KBM-7 (cell line): Measurements from ENCODE around the gene SPDYE4.

ENCODE experiments used
- DNase-seq: peaks from one replicate; pipeline ENCODE4 v3.0.0-alpha.2; 2015
- in situ Hi-C: fragments of 300-500 bp; cut with MboI; formaldehyde crosslinking; loops from 2 replicates; pipeline ENCODE4 v1.14.3; 2020; ENCODE audit warnings: low sequenced_read_pairs, low pct_unique_long_range_greater_than_20kb, mixed read lengths

SPDYE4 gene

DNA sequence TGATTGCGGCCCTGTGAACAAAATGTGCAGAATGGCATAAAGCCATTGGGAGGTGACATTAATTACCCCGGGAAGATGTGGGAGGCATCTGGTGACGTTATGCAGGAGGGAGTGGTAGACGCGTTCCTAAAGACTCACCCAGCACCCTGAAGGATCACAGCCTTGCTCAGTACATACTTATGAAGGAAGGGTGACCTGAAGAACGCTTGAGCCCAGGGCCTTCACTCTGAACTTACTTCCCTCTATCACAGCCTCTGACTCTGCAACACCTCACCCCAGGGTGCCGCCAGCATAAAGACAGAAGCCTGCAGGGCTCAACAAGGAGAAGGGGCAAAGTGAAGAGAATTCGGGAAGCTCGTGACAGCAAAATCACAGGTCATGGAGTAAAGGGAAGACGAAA lies 31.4 kb upstream of the SPDYE4 start:
- in situ Hi-C loops: no loop called here
- no peak for DNase-seq

DNA sequence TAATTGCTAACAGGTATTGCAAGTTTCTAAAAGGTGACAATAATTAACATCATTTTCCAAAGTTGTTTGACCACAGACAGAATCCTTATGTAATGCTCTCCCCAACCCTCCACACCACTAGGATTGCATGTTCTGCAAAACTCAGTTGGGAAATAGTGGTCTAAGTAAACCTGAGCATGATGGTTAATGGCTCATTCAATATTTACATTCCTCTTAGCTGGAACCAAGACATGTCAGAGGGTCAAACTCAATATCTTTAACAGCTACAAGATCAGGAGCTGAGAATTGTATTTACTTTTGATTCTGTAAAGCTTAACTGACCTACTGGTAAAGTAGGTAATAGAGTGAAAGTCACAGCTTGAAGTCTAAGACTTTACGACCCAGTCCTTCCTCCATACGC lies 30.7 kb upstream of the SPDYE4 start:
- no peak for DNase-seq
- in situ Hi-C loops: no loop called here

DNA sequence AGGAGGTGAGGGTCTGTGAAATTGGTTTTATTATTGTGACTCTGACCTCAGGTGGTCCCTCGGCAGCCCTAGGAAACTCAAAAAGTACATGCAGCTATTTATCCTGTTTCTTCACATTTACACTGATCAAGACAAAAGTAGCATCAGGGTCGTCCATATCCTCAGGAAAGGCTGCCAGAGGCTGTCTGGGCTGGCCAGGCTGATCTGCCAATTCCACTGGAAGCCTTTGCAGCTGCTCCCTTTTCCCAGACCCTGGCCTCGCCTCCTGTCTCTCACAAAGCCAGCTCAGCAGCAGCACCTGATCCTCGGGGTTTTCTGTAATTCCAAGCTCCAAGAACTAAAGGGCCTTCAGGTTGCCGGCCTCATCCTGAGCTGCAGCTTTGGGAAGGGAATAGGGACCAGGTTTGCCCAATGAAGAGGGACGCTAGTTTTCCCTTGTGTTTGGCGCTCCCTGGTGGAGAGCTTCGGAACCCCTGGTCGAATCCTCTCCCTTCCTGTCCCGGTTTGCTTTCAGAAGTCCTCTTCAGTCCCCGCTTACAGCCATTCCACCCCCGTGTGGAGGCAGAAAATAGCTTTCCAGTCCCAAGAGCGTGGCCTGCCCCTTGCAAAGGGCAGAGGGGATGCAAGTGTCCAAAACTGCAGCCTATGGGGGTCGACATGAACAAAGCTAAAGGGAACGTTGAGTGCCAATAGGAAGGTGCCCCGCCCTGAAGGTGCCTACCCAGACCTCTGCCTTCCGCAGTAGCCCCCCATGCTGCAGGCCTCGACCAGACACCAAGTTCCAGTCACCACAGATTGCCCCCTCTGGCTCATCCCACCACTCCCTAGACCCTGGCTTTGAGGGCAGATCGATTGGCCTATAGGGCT lies 27.4 kb upstream of the SPDYE4 start:
- in situ Hi-C loops: no loop called here
- peak; percentile 84 for DNase-seq

DNA sequence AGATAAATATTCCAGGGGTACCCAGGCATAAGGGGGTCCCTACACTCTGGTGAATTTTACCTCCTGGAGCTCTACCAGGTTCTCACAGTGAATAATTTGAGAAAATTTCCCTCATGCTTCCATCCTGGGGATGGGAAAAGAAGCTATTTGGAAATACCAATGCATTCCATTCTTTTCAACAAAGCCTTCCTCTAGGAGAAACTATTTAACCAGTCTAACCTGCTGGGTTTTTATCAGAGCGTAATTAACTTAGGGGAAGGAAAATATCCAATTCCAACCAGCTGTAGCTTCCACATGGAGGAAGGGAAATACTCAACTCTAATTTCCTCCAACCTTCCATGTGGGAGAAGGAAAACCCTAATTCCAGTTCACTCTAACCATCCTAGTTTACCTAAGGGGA lies 23.8 kb upstream of the SPDYE4 start:
- in situ Hi-C loops: no loop called here
- DNase-seq: no peak

DNA sequence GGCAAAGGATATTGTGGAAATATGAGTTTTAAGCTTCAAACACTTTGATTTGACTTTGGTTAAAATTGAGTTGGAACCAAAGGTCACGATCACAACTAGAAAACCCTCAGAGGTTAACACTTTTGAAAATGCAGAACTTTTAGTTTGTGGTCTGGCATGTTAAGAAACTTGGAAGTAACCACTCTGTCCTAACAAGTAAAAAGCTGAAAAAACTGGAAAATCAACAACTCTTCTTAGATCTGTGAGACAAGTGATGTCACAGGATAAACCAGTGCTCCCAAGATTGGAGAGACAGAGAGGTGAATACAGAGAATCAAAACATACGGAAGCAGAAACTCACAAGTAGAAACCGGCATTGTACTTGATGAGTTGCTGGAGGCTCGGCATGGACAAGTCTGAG lies 23.4 kb upstream of the SPDYE4 start:
- in situ Hi-C loops: no loop called here
- no peak for DNase-seq

DNA sequence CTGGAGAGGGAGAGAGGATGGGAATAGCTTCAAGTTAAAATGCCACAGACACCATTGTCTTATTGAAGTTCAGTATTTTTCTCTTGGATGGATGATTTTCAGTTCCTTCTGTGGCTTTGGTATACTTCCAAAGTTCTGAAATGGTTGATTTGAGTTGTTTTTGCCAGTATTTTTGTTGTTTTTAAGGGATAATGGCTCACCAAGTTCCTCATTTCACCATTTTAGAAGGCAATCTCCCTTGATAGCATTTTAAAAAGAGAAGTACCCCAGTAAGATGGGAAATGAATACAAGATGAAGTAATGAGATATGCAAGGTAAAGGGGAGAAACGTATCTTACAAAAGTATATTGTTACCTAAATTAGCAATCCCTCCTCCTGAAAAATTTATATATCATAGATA lies 18.5 kb upstream of the SPDYE4 start:
- DNase-seq: peak; percentile 76
- in situ Hi-C loops: no loop called here

DNA sequence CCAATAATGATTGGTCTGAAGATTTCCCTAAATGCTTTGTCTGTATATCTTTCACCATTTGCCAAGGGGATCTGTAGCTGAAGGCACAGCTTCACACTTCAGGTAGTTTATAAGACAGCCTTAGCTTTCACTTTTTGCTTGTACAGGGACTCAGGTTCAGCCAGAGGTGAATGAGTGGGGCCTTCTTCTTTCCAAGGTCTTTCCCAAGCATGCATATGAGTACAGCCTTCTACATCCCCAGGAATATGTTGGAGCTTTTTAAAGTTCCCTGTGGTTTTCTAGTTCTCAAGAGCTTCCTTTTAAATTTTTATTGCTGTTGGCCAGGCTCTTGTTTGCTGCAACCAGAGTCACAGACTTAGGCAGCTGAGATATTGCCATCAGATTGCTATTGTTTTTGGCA lies 17.9 kb upstream of the SPDYE4 start:
- peak; percentile 29 for DNase-seq
- in situ Hi-C loops: no loop called here

DNA sequence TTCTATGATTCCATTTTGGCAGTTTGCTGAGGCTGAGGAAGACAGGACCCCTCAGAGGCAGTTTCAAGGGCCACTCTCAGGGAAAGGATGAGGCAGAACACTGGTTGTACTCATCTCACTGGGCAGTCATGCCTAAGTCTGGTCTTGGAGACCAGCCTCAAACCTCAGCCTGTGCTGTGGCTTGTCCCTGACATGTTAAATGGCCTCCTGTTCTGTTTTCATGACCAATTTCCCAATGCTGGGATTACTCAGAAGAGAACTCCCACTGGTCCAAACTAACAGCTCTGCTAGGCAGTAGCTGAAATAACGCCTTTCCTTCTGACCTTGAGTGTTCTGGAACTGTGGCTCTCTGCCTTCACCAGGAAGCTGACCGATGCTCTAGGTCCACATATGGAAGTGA lies 8.4 kb upstream of the SPDYE4 start:
- in situ Hi-C loops: loop anchor here (25.0 kb wide), 1 partner anchor 679 kb away; the partner anchor contains the start of gene ALOX12B
- DNase-seq: no peak

DNA sequence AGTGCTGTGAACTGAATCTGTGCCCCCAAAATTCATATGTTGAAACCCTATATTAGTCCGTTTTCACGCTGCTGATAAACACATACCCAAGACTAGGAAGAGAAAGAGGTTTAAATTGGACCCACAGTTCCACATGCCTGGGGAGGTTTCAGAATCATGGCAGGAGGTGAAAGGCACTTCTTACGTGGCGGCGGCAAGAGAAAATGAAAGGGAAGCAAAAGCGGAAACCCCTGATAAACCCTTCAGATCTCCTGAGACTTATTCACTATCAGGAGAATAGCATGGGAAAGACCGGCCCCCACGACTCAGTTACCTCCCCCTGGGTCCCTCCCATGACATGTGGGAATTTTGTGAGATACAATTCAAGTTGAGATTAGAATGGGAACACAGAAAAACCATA lies 3.7 kb upstream of the SPDYE4 start:
- DNase-seq: no peak
- in situ Hi-C loops: loop anchor here (25.0 kb wide), 1 partner anchor 675 kb away; the partner anchor contains the start of gene ALOX12B

DNA sequence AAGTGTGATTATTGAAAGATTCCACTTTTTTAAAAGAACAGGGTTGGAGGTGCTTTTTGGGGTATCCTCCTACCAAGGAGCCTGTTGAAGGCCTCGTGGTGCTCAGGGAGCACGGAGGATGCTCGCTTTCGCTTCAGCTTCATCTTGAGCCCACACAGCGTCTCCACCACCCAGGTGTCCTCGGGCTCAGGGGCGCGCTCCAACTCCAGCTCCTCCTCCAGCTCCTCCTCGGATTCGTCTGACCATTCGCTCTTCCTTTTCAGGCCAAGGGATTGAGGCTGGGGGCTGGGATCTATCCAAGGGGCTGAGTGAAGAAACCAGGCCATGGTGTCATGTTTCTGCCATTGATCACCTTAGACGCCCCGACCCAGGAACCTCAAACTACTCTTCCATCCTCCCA lies 1.2 kb downstream of the SPDYE4 start:
- in situ Hi-C loops: loop anchor here (25.0 kb wide), 1 partner anchor 670 kb away; the partner anchor contains the start of gene ALOX12B

DNA sequence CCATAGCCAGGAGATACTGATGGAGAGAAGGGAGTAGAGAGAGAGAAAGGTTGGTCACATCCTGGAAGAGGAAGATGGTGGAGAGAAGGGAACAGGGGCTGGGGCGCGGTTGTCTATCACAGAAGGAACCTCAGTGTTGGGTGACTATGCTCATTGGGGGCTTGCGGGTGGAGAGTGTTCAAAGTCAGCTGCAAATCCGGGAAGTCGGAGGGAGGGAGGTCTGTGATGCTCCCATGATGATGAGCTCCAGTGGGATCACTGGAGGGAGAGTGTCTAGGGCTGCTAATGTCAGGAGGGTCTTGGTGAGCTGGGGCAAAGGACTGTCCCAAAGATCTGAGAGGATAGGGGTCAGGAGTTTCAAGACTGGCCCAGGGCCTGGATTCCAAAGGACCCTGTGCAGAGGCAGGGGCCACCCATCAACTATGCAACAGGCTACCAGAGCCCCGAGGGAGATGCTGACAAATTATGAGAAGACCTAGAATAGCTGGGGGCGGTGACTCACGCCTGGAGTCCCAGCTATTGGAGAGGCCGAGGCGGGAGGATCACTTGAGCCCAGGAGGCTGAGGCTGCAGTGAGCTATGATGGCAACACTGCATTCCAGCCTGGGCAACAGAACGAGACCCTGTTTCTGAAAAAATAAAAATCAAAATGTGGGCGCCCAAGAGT lies 2.6 kb downstream of the SPDYE4 start:
- in situ Hi-C loops: loop anchor here (25.0 kb wide), 1 partner anchor 668 kb away; the partner anchor contains the start of gene ALOX12B
- DNase-seq: no peak

More for the DNA sequence above, 1.2 kb downstream of the SPDYE4 start:
- no peak for DNase-seq

DNA sequence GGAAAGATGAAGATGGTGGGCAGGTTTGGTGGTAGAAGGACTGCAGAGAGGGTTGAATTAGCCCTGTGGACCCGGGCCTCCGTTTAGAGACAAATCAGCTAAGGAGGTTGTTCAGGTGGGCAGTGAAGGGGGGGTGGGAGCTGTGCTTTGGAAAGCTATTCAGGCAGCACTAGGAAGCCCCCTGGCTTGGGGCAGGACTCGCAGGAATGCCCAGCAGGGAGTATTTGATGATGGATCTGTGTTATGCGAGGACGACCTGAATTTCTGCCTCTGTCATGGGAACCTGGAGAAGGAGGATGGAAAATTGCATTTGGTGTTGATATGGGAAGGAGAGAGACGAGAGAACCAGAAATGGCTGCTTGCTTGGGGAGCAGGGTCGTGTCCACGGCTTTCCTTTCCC lies 3.5 kb downstream of the SPDYE4 start:
- in situ Hi-C loops: loop anchor here (25.0 kb wide), 1 partner anchor 668 kb away; the partner anchor contains the start of gene ALOX12B
- no peak for DNase-seq

DNA sequence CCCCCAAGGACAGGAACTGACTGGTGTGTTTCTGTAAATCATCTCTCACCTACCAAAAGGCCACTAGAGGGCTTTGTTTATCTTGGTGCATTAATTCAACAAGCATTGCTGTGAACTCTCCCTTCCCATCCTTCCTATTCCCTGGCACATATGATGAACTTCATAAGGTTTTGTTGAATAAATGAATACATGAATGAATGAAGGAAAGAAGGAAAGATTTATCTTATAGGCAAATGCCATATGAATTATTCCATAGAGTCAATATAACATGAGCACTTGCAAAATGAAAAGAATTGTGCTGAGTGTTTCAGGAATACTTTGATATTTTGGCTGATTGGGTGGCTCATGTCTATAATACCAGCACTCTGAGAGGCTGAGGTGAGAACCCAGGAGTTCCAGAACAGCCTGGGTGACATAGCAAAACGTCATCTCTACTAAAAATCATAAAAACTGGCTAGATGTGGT lies 4.3 kb downstream of the SPDYE4 start:
- in situ Hi-C loops: loop anchor here (25.0 kb wide), 1 partner anchor 667 kb away; the partner anchor contains the start of gene ALOX12B
- DNase-seq: peak; percentile 51

DNA sequence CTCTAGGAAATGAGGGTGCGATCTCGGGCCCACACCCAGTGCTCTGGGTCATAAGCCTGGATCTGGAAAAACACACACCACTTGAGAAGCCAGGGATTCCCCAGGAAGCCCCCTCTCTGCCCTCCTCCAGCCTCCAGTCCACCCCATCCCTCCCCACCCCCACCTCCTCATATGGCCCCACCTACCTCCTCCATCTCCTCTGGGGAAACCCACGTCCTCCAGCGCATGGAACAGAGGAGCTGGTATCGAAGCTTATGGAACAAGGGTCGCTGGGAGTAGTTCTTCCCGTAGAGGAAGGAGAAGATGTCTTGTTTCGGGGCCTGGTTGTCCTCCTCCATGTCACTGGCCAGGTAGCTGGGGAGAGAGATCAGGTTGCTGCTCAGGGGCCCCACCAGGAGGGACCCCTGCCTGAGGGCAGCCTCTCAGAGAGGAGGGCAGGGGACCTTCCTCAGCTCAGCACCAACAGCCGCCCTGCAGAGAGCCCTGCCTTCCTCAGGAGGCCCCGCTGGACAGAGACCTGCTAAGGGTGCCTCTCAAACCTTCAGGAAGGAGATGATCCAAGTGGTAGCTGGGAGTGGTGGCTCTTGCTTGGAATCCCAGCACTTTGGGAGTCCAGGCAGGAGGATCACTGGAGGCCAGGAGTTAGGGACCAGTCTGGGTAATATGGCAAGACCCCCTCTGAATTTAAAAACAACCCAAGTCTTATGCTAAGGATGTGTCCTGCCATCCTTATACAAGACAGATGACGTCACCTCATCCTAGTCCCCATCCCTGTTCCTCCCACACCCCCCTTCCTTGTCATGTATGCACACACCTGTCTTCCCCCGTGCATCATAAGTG lies 5.0 kb downstream of the SPDYE4 start:
- in situ Hi-C loops: loop anchor here (25.0 kb wide), 1 partner anchor 666 kb away; the partner anchor contains the start of gene ALOX12B
- DNase-seq: no peak

DNA sequence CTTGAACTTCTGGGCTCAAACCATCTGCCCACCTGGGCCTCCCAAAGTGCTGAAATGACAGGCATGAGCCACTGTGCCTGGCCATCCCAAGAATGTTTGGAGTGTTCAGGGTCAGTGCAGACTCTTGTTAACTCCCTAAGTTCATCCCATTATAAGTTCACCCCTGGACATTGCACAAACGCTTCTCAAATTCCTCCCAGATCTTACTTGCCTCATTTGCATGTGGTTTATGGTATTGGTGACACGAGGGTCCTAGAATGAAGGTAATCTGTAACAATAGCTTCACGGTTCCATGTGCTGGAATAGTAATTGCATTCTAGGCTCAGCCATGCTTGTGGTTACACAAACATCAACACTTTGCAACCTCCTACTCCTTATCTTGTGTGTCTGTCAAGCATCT lies 8.7 kb downstream of the SPDYE4 start:
- no peak for DNase-seq
- in situ Hi-C loops: loop anchor here (25.0 kb wide), 1 partner anchor 662 kb away; the partner anchor contains the start of gene ALOX12B

DNA sequence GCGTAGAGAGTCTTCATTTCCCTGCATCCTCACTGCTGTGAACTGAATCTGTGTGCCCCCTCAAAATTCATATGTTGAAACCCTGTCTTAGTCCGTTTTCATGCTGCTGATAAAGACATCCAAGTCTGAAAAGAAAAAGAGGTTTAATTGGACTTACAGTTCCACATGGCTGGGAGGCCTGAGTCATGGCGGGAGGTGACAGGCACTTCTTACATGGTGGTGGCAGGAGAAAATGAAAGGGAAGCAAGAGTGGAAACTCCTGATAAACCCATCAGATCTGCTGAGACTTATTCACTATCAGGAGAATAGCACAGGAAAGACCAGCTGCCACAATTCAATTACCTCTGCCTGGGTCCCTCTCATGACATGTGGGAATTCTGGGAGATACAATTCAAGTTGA lies 10.6 kb downstream of the SPDYE4 start:
- DNase-seq: no peak
- in situ Hi-C loops: no loop called here

DNA sequence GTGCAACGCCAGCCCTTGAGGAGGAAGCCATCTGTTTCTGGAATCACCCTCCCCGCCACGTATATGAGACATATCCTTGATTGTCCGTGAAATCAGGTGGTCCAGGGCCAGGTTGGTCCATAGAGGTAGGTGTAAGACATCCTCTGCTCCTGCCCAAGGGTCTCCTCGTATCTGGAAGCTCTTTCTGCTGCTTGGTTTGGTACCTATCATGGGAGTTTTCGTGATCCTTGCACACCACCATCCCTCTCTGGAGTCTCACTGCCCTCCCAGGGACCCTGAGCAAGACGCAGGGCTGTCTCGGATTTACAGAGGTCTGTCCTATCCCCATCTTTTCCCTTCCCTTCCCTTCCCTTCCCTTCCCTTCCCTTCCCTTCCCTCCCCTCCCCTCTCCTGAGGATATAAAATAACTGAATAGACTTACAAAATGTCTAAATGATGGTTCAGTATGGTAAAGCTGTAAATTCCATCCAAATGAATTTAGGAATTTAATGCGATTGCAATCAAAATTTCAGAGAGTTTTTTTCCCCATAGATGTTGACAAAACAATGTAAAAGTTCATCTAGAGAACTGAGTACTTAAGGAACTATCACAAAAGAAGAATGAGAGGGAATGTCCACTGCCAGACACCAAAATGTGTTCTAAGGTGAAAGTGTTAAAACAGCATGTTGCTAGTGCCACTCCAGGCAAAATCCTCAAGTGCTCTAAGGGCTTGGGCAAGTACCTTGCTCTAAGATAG lies 11.7 kb downstream of the SPDYE4 start:
- no peak for DNase-seq
- in situ Hi-C loops: no loop called here
